A673 (cell line): ENCODE measurements around the gene GALNT14. TPM values are rescaled to one million over a fixed set of nuclear protein-coding genes. Genes with fewer than 3 reads are reported as not detected.

Source experiments
- BruUV-seq: library from RNA; stranded (reverse); fragments of 400-500 nt; replicated peaks from 2 replicates; lab custom pipeline; 2021; lab: Mats Ljungman, UMichigan
- CTCF ChIA-PET: fragments of 300-600 bp; sonication (Branson Sonifier 250); formaldehyde crosslinking; loops from one replicate; lab custom pipeline; 2022; ENCODE audit warnings: antibody characterized with exemption; lab: Charles Lee
- POLR2A ChIA-PET: fragments of 300-600 bp; sonication (Branson Sonifier 250); formaldehyde crosslinking; loops from one replicate; lab custom pipeline; 2022; ENCODE audit warnings: antibody characterized with exemption; ENCODE audit not compliant: low non-redundant PET; lab: Charles Lee
- DNase-seq: peaks from one replicate; pipeline ENCODE4 v3.0.0-alpha.2; 2015; ENCODE audit warnings: low spot score
- H3K27ac ChIP-seq: fragments of 200-600 bp; sonication (generic); 2 replicates; pipeline ENCODE4 v1.5.1; 2016; ENCODE audit warnings: mixed run types, low read depth, mild to moderate bottlenecking, mixed read lengths, antibody characterized with exemption, low read length; ENCODE audit not compliant: poor library complexity, severe bottlenecking
- H3K27me3 ChIP-seq: fragments of 200-600 bp; sonication (generic); replicated peaks from 2 replicates; pipeline ENCODE4 v1.6.1; 2017; ENCODE audit warnings: mixed run types, low read depth, mild to moderate bottlenecking, mixed read lengths, antibody characterized with exemption, low read length; ENCODE audit not compliant: insufficient read depth, poor library complexity
- H3K36me3 ChIP-seq: fragments of 200-600 bp; sonication (generic); 2 replicates; pipeline ENCODE4 v1.6.1; 2016; ENCODE audit warnings: mixed run types, mild to moderate bottlenecking, mixed read lengths, antibody characterized with exemption, low read length; ENCODE audit not compliant: insufficient read depth, poor library complexity, severe bottlenecking
- H3K4me1 ChIP-seq: fragments of 200-600 bp; sonication (generic); 2 replicates; pipeline ENCODE4 v1.6.1; 2017; ENCODE audit warnings: mixed run types, mild to moderate bottlenecking, mixed read lengths, antibody characterized with exemption, low read length; ENCODE audit not compliant: insufficient read depth, poor library complexity, severe bottlenecking
- H3K4me3 ChIP-seq: fragments of 200-600 bp; sonication (generic); 2 replicates; pipeline ENCODE4 v1.5.1; 2016; ENCODE audit warnings: low read depth, mixed run types, mild to moderate bottlenecking, mixed read lengths, low read length; ENCODE audit not compliant: poor library complexity, severe bottlenecking
- H3K9me3 ChIP-seq: fragments of 200-600 bp; sonication (generic); 2 replicates; pipeline ENCODE4 v1.6.1; 2016; ENCODE audit warnings: mixed run types, low read depth, mild to moderate bottlenecking, mixed read lengths, antibody characterized with exemption, low read length; ENCODE audit not compliant: poor library complexity, severe bottlenecking
- CTCF ChIP-seq: fragments of 300-800, 200-600 bp; sonication (generic); conservative IDR thresholded peaks from 2 replicates; pipeline ENCODE4 v1.5.1; 2017; ENCODE audit warnings: low read depth, mild to moderate bottlenecking, antibody characterized with exemption, low read length, moderate library complexity, mixed read lengths
- EZH2 ChIP-seq: fragments of 200-600 bp; sonication (generic); IDR thresholded peaks from 2 replicates; pipeline ENCODE4 v1.6.1; 2017; ENCODE audit warnings: borderline replicate concordance, low read depth, mild to moderate bottlenecking, mixed read lengths, antibody characterized with exemption, low read length; ENCODE audit not compliant: poor library complexity, severe bottlenecking
- intact Hi-C: fragments of 100-400 bp; cut with micrococcal nuclease; formaldehyde crosslinking; loops from one replicate; pipeline ENCODE4 v1.10.0; 2022; ENCODE audit not compliant: unreplicated experiment
- total RNA-seq: library from RNA; stranded (reverse); gene quantifications from 2 replicates; pipeline ENCODE4 v1.2.3, GENCODE V29; 2021

Gene GALNT14
- total RNA-seq, 1 experiment from 2014 or later, result 9.7 TPM

GRCh38 chr2:31112544-31112943, 25.7 kb downstream of the GALNT14 start:
- no peaks in the 10 kb centered on the region for H3K4me1 ChIP-seq
- CTCF ChIA-PET, result interaction anchor here (0.6 kb wide), 1 partner anchor 33 kb away, joined by 4 read pairs; no protein-coding TSS in a partner anchor
- H3K4me3 ChIP-seq, result no peak overlapping the region
- DNase-seq, result no peak
- no TSS peak for BruUV-seq
- intact Hi-C loops, result no loop called here
- H3K36me3 ChIP-seq, result no peaks in the 10 kb centered on the region
- TF ChIP-seq EZH2 (no peak), CTCF (no peak)
- POLR2A ChIA-PET, result no interaction called here
- H3K27ac ChIP-seq, result no peak overlapping the region
- H3K27me3 ChIP-seq, result no peaks in the 10 kb centered on the region
- no peaks in the 10 kb centered on the region for H3K9me3 ChIP-seq

GRCh38 chr2:31110998-31111397, 27.2 kb downstream of the GALNT14 start:
- Histone ChIP-seq H3K36me3 (no peaks in the 10 kb centered on the region), H3K4me3 (no peak overlapping the region), H3K4me1 (no peaks in the 10 kb centered on the region), H3K27me3 (no peaks in the 10 kb centered on the region), H3K9me3 (no peaks in the 10 kb centered on the region), H3K27ac (no peak overlapping the region)
- no TSS peak for BruUV-seq
- DNase-seq, result no peak
- no peak for TF ChIP-seq CTCF
- TF ChIP-seq EZH2, result no peak
- POLR2A ChIA-PET, result no interaction called here
- CTCF ChIA-PET, result no interaction called here
- intact Hi-C loops, result no loop called here

GRCh38 chr2:31110431-31110830, 27.8 kb downstream of the GALNT14 start:
- no peaks in the 10 kb centered on the region for H3K9me3 ChIP-seq
- H3K36me3 ChIP-seq, result no peaks in the 10 kb centered on the region
- ChIA-PET CTCF (no interaction called here), POLR2A (no interaction called here)
- no peaks in the 10 kb centered on the region for H3K4me1 ChIP-seq
- no peak overlapping the region for H3K27ac ChIP-seq
- intact Hi-C loops, result no loop called here
- no peaks in the 10 kb centered on the region for H3K27me3 ChIP-seq
- TF ChIP-seq EZH2 (no peak), CTCF (no peak)
- BruUV-seq, result no TSS peak
- DNase-seq, result no peak
- H3K4me3 ChIP-seq, result no peak overlapping the region
